GM23338 (cell line): ENCODE data around the gene ADD3. TPM values are rescaled to one million over a fixed set of nuclear protein-coding genes. Genes with fewer than 3 reads are reported as not detected.

Source experiments
- ATAC-seq: fragments of 200-7000 bp; cut with Tn5 transposase; 3 replicates; pipeline ENCODE4 v1.9.1; 2020
- DNase-seq: peaks from one replicate; pipeline ENCODE4 v3.0.0-alpha.2; 2015; ENCODE audit warnings: low spot score
- H2AFZ ChIP-seq: fragments of 200-600 bp; sonication (generic); 2 replicates; pipeline ENCODE4 v1.8.0; 2016; ENCODE audit warnings: antibody characterized with exemption, mild to moderate bottlenecking, moderate library complexity
- H3F3A ChIP-seq: fragments of 200-600 bp; sonication (generic); replicated peaks from 2 replicates; pipeline ENCODE4 v1.8.0; 2017; ENCODE audit warnings: antibody characterized with exemption, mixed run types, low read depth
- H3K27ac ChIP-seq: fragments of 200-600 bp; sonication (generic); 2 replicates; pipeline ENCODE4 v1.6.1; 2016; ENCODE audit warnings: low read depth
- H3K27me3 ChIP-seq: fragments of 200-600 bp; sonication (generic); 2 replicates; pipeline ENCODE4 v1.8.0; 2016; ENCODE audit warnings: mild to moderate bottlenecking, mixed run types, moderate library complexity; ENCODE audit not compliant: insufficient read depth
- H3K36me3 ChIP-seq: fragments of 200-600 bp; sonication (generic); 2 replicates; pipeline ENCODE4 v1.8.0; 2016; ENCODE audit warnings: mild to moderate bottlenecking; ENCODE audit not compliant: insufficient read depth
- H3K4me1 ChIP-seq: fragments of 200-600 bp; sonication (generic); 2 replicates; pipeline ENCODE4 v1.8.0; 2016; ENCODE audit warnings: mild to moderate bottlenecking, moderate library complexity; ENCODE audit not compliant: insufficient read depth
- H3K4me2 ChIP-seq: fragments of 200-600 bp; sonication (generic); 2 replicates; pipeline ENCODE4 v1.7.1; 2017; ENCODE audit warnings: mixed run types
- H3K4me3 ChIP-seq: fragments of 200-600 bp; sonication (generic); 2 replicates; pipeline ENCODE4 v1.6.1; 2016; ENCODE audit warnings: mixed run types
- H3K79me2 ChIP-seq: fragments of 200-600 bp; sonication (generic); replicated peaks from 2 replicates; pipeline ENCODE4 v1.8.0; 2017; ENCODE audit warnings: mild to moderate bottlenecking; ENCODE audit not compliant: insufficient read depth
- H3K9me2 ChIP-seq: fragments of 200-600 bp; sonication (generic); 2 replicates; pipeline ENCODE4 v1.8.0; 2017; ENCODE audit not compliant: insufficient read depth
- H4K20me1 ChIP-seq: fragments of 200-600 bp; sonication (generic); replicated peaks from 2 replicates; pipeline ENCODE4 v1.8.0; 2017; ENCODE audit warnings: mild to moderate bottlenecking; ENCODE audit not compliant: insufficient read depth
- H3K27ac Mint-ChIP-seq: 2 replicates; pipeline ENCODE4 v1.8.0; 2020; ENCODE audit warnings: inconsistent platforms, mild to moderate bottlenecking, moderate library complexity, mixed read lengths
- H3K27me3 Mint-ChIP-seq: 3 replicates; pipeline ENCODE4 v1.8.0; 2022; ENCODE audit warnings: low read depth, mild to moderate bottlenecking, moderate library complexity, mixed read lengths, inconsistent platforms; ENCODE audit not compliant: insufficient read depth, poor library complexity
- H3K36me3 Mint-ChIP-seq: 3 replicates; pipeline ENCODE4 v1.8.0; 2021; ENCODE audit warnings: low read depth, mild to moderate bottlenecking, inconsistent platforms, moderate library complexity, mixed read lengths
- H3K4me1 Mint-ChIP-seq: 3 replicates; pipeline ENCODE4 v1.8.0; 2020; ENCODE audit warnings: mild to moderate bottlenecking, inconsistent platforms, mixed read lengths
- H3K4me3 Mint-ChIP-seq: 3 replicates; pipeline ENCODE4 v1.8.0; 2021; ENCODE audit warnings: moderate library complexity, mild to moderate bottlenecking, inconsistent platforms, mixed read lengths
- H3K9me3 Mint-ChIP-seq: 3 replicates; pipeline ENCODE4 v1.8.0; 2020; ENCODE audit warnings: moderate library complexity, mild to moderate bottlenecking, inconsistent platforms, mixed read lengths
- CREB1 ChIP-seq: fragments of 250-450 bp; sonication (Bioruptor Pico); IDR thresholded peaks from 2 replicates; pipeline ENCODE4 v1.5.0; 2020; ENCODE audit warnings: low read depth, mild to moderate bottlenecking, moderate library complexity
- CTCF ChIP-seq, 2 experiments: fragments of 200-600 bp in 1 of 2; sonication (generic) in 1 of 2; conservative IDR thresholded peaks; 2 replicates each; pipeline versions ENCODE4 v1.5.1 to v1.6.1; 2016 to 2017; ENCODE audit warnings: antibody characterized with exemption in 2 of 2, low read depth in 2 of 2, mild to moderate bottlenecking in 2 of 2, moderate library complexity in 1 of 2
- EZH2 ChIP-seq: fragments of 200-600 bp; sonication (generic); IDR thresholded peaks from one replicate; pipeline ENCODE4 v1.8.0; 2017; ENCODE audit warnings: antibody characterized with exemption, mild to moderate bottlenecking, low read depth; ENCODE audit not compliant: unreplicated experiment
- EZH2phosphoT487 ChIP-seq: fragments of 200-600 bp; sonication (generic); IDR thresholded peaks from one replicate; pipeline ENCODE4 v1.8.1; 2018; ENCODE audit warnings: antibody characterized with exemption; ENCODE audit not compliant: unreplicated experiment
- JUNB ChIP-seq: IDR thresholded peaks from one replicate; pipeline ENCODE4 v1.6.1; 2016; ENCODE audit warnings: antibody characterized with exemption; ENCODE audit not compliant: unreplicated experiment
- NANOG ChIP-seq: IDR thresholded peaks from 2 replicates; pipeline ENCODE4 v1.6.1; 2016; ENCODE audit warnings: antibody characterized with exemption, borderline replicate concordance
- POLR2AphosphoS5 ChIP-seq: IDR thresholded peaks from 2 replicates; pipeline ENCODE4 v1.6.1; 2016; ENCODE audit warnings: antibody characterized with exemption, low read depth
- REST ChIP-seq: IDR thresholded peaks from one replicate; pipeline ENCODE4 v1.6.1; 2018; ENCODE audit warnings: antibody characterized with exemption; ENCODE audit not compliant: unreplicated experiment
- STAT1 ChIP-seq: IDR thresholded peaks from one replicate; pipeline ENCODE4 v1.6.1; 2016; ENCODE audit warnings: antibody characterized with exemption; ENCODE audit not compliant: unreplicated experiment
- ZNF114 ChIP-seq: fragments of 250-450 bp; sonication (Bioruptor Pico); IDR thresholded peaks from 2 replicates; pipeline ENCODE4 v1.5.0; 2020; ENCODE audit warnings: mild to moderate bottlenecking, moderate library complexity
- ZNF331 ChIP-seq: fragments of 250-450 bp; sonication (Bioruptor Pico); IDR thresholded peaks from 2 replicates; pipeline ENCODE4 v1.5.0; 2020; ENCODE audit warnings: low read depth, mild to moderate bottlenecking, moderate library complexity
- polyA plus RNA-seq: library from polyadenylated mRNA; unstranded; fragments of >200 nt; fragmentation: Nextera tagmentation; extraction: Ambion mirVana; gene quantifications from 2 replicates; pipeline ENCODE4 v1.2.1, GENCODE V29; 2016
- total RNA-seq: library from RNA; depleted of rRNA; stranded (reverse); fragments of >200 nt; shearing (Covaris generic); gene quantifications from 2 replicates; pipeline ENCODE4 v1.2.3, GENCODE V29; 2014
- TF ChIP-seq, protein P1 (sequence below): fragments of 250-450 bp; sonication (Bioruptor Pico); IDR thresholded peaks from 2 replicates; pipeline ENCODE4 v1.5.0; 2020; ENCODE audit warnings: mild to moderate bottlenecking, moderate library complexity
- TF ChIP-seq, protein P2 (sequence below): IDR thresholded peaks from 2 replicates; pipeline ENCODE4 v1.6.1; 2016; ENCODE audit warnings: antibody characterized with exemption

Gene ADD3
- total and polyA plus RNA-seq, 2 experiments from 2014 or later: 68.5 to 767 TPM

DNA sequence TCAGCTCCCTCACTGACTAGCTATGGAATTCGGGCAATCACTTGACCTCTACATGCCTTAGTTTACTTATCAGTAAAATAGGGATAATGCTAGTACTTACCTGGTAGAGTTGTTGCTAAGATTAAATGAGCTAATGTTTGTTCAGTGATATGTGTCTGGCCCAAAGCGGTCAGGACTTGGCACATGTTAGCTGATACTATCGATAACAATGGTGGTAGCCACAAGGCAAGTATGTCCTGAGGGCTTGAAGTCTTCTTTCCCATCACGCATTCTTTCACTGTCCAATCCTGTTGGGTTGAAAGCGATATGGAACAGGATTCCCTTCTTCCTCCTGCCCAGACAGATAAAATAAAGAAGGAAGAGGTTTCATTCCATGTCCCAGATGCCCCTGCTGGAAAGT is 174.1 kb downstream of the ADD3 start:
- H3K27ac Mint-ChIP-seq: no peak overlapping the region
- H3K4me1 Mint-ChIP-seq: peaks cover 5% of the 10 kb centered on the region; the same call in 1 of the 3 replicates
- H3K36me3 ChIP-seq: no peaks in the 10 kb centered on the region
- H3K27me3 Mint-ChIP-seq: peaks cover 11% of the 10 kb centered on the region
- no peak overlapping the region for H2AFZ ChIP-seq
- DNase-seq (no peak), ATAC-seq (no peak)
- H3K27ac ChIP-seq: no peak overlapping the region
- no peaks in the 10 kb centered on the region for H3K36me3 Mint-ChIP-seq
- 0 out of 2 replicates have a peak, but pooled peaks cover 3% of the 10 kb centered on the region for H3F3A ChIP-seq
- no peaks in the 10 kb centered on the region for H3K4me1 ChIP-seq
- no peak for TF ChIP-seq CTCF (conservative IDR thresholded peaks at IDR 0.05; ENCODE audit: low read depth in 2 of 2)
- no peak for TF ChIP-seq NANOG
- TF ChIP-seq JUNB: no peak
- TF ChIP-seq, protein P1, sequence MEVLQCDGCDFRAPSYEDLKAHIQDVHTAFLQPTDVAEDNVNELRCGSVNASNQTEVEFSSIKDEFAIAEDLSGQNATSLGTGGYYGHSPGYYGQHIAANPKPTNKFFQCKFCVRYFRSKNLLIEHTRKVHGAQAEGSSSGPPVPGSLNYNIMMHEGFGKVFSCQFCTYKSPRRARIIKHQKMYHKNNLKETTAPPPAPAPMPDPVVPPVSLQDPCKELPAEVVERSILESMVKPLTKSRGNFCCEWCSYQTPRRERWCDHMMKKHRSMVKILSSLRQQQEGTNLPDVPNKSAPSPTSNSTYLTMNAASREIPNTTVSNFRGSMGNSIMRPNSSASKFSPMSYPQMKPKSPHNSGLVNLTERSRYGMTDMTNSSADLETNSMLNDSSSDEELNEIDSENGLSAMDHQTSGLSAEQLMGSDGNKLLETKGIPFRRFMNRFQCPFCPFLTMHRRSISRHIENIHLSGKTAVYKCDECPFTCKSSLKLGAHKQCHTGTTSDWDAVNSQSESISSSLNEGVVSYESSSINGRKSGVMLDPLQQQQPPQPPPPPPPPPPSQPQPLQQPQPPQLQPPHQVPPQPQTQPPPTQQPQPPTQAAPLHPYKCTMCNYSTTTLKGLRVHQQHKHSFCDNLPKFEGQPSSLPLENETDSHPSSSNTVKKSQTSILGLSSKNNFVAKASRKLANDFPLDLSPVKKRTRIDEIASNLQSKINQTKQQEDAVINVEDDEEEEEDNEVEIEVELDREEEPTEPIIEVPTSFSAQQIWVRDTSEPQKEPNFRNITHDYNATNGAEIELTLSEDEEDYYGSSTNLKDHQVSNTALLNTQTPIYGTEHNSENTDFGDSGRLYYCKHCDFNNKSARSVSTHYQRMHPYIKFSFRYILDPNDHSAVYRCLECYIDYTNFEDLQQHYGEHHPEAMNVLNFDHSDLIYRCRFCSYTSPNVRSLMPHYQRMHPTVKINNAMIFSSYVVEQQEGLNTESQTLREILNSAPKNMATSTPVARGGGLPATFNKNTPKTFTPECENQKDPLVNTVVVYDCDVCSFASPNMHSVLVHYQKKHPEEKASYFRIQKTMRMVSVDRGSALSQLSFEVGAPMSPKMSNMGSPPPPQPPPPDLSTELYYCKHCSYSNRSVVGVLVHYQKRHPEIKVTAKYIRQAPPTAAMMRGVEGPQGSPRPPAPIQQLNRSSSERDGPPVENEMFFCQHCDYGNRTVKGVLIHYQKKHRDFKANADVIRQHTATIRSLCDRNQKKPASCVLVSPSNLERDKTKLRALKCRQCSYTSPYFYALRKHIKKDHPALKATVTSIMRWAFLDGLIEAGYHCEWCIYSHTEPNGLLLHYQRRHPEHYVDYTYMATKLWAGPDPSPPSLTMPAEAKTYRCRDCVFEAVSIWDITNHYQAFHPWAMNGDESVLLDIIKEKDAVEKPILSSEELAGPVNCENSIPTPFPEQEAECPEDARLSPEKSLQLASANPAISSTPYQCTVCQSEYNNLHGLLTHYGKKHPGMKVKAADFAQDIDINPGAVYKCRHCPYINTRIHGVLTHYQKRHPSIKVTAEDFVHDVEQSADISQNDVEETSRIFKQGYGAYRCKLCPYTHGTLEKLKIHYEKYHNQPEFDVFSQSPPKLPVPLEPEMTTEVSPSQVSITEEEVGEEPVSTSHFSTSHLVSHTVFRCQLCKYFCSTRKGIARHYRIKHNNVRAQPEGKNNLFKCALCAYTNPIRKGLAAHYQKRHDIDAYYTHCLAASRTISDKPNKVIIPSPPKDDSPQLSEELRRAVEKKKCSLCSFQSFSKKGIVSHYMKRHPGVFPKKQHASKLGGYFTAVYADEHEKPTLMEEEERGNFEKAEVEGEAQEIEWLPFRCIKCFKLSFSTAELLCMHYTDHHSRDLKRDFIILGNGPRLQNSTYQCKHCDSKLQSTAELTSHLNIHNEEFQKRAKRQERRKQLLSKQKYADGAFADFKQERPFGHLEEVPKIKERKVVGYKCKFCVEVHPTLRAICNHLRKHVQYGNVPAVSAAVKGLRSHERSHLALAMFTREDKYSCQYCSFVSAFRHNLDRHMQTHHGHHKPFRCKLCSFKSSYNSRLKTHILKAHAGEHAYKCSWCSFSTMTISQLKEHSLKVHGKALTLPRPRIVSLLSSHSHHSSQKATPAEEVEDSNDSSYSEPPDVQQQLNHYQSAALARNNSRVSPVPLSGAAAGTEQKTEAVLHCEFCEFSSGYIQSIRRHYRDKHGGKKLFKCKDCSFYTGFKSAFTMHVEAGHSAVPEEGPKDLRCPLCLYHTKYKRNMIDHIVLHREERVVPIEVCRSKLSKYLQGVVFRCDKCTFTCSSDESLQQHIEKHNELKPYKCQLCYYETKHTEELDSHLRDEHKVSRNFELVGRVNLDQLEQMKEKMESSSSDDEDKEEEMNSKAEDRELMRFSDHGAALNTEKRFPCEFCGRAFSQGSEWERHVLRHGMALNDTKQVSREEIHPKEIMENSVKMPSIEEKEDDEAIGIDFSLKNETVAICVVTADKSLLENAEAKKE: no peak
- TF ChIP-seq EZH2: no peak
- no peak for TF ChIP-seq REST
- TF ChIP-seq POLR2AphosphoS5: no peak
- no peak for TF ChIP-seq CREB1 (CRISPR knock-in tag)
- TF ChIP-seq, protein P2, sequence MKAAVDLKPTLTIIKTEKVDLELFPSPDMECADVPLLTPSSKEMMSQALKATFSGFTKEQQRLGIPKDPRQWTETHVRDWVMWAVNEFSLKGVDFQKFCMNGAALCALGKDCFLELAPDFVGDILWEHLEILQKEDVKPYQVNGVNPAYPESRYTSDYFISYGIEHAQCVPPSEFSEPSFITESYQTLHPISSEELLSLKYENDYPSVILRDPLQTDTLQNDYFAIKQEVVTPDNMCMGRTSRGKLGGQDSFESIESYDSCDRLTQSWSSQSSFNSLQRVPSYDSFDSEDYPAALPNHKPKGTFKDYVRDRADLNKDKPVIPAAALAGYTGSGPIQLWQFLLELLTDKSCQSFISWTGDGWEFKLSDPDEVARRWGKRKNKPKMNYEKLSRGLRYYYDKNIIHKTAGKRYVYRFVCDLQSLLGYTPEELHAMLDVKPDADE: no peak
- no peak for TF ChIP-seq STAT1
- TF ChIP-seq ZNF331: no peak
- TF ChIP-seq EZH2phosphoT487: no peak
- no peak for TF ChIP-seq ZNF114 (CRISPR knock-in tag)
- H3K9me3 Mint-ChIP-seq: peaks cover 2% of the 10 kb centered on the region; the same call in 1 of the 3 replicates
- no peak overlapping the region for H3K4me3 ChIP-seq
- H4K20me1 ChIP-seq: no peaks in the 10 kb centered on the region
- H3K27me3 ChIP-seq: peaks cover 29% of the 10 kb centered on the region
- no peaks in the 10 kb centered on the region for H3K9me2 ChIP-seq
- H3K4me2 ChIP-seq: no peak overlapping the region
- H3K4me3 Mint-ChIP-seq: no peak overlapping the region
- H3K79me2 ChIP-seq: no peaks in the 10 kb centered on the region
